ENCODE data around the gene CPEB1.

Gene CPEB1

GRCh38 chr15:82647045-82647834 lies at the start of gene CPEB1:
TSS of gene CPEB1 (minus strand) at chr15:82647363. CDS start at chr15:82628459, 18,904 bp downstream.
- FAIRE-seq: no peak

GRCh38 chr15:82692171-82692570 lies 45.0 kb upstream of the CPEB1 start:
- no peak for FAIRE-seq

- FAIRE-seq: no peak
Observed at GRCh38 chr15:82689147-82689546, 42.0 kb upstream of the CPEB1 start.

- FAIRE-seq: no peak
Observed at GRCh38 chr15:82688691-82689090, 41.5 kb upstream of the CPEB1 start.

GRCh38 chr15:82681371-82681770 lies 34.2 kb upstream of the CPEB1 start:
- FAIRE-seq: no peak

- no peak for FAIRE-seq
Observed at GRCh38 chr15:82680200-82681102, 33.3 kb upstream of the CPEB1 start.

- no peak for FAIRE-seq
Observed at GRCh38 chr15:82679626-82680199, 32.5 kb upstream of the CPEB1 start.

- FAIRE-seq: no peak
Observed at GRCh38 chr15:82677720-82678323, 30.7 kb upstream of the CPEB1 start.

GRCh38 chr15:82674873-82675272 lies 27.7 kb upstream of the CPEB1 start:
- FAIRE-seq: no peak

GRCh38 chr15:82670699-82671098 lies 23.5 kb upstream of the CPEB1 start:
- FAIRE-seq: no peak

- FAIRE-seq: no peak
Observed at GRCh38 chr15:82666606-82667005, 19.4 kb upstream of the CPEB1 start.

GRCh38 chr15:82664021-82664420 lies 16.9 kb upstream of the CPEB1 start:
- no peak for FAIRE-seq

- no peak for FAIRE-seq
Observed at GRCh38 chr15:82663186-82663600, 16.0 kb upstream of the CPEB1 start.

GRCh38 chr15:82662641-82663040 lies 15.5 kb upstream of the CPEB1 start:
- FAIRE-seq: no peak

- no peak for FAIRE-seq
Observed at GRCh38 chr15:82660378-82660777, 13.2 kb upstream of the CPEB1 start.

- FAIRE-seq: no peak
Observed at GRCh38 chr15:82656641-82657266, 9.6 kb upstream of the CPEB1 start.

- FAIRE-seq: no peak
Observed at GRCh38 chr15:82655606-82656005, 8.4 kb upstream of the CPEB1 start.

GRCh38 chr15:82653483-82654168 lies 6.5 kb upstream of the CPEB1 start:
- no peak for FAIRE-seq

- FAIRE-seq: no peak
Observed at GRCh38 chr15:82651708-82652107, 4.5 kb upstream of the CPEB1 start.

GRCh38 chr15:82650046-82650670 lies 3.0 kb upstream of the CPEB1 start:
- FAIRE-seq: no peak

GRCh38 chr15:82649226-82649999 lies 2.2 kb upstream of the CPEB1 start:
- no peak for FAIRE-seq

Measured in A204.1 (cell line).